Heart left ventricle (tissue), 16 donors: ENCODE measurements around the gene MED27. TPM values are rescaled to one million over a fixed set of nuclear protein-coding genes. Genes with fewer than 3 reads are reported as not detected.
"Not testable (repeated sequence)": the region's sequence is repeated elsewhere in the genome, so short reads cannot be mapped to it uniquely, and the experiment has no call there.

Experiments used
- ATAC-seq, 4 donors: fragments of 200-7000 bp; cut with Tn5 transposase; one replicate each; pipeline ENCODE4 v1.9.1; 2020 to 2022; ENCODE audit warnings: moderate library complexity in 4 of 4, mild to moderate bottlenecking in 3 of 4, moderate number of reproducible peaks in 1 of 4
- DNase-seq, 5 donors: peaks; one replicate each; pipeline ENCODE4 v3.0.0-alpha.2; 2020
- H3K27ac ChIP-seq, 12 donors: fragments of 200-600 bp; sonication (generic) in 4 of 12; one replicate each; pipeline versions ENCODE4 v1.5.0 to v1.8.0; 2016 to 2022; ENCODE audit warnings: mild to moderate bottlenecking in 2 of 12
- H3K27me3 ChIP-seq, 9 donors: fragments of 200-600 bp; sonication (generic) in 2 of 9; one replicate each; pipeline versions ENCODE4 v1.5.1 to v1.8.0; 2016 to 2022; ENCODE audit warnings: mild to moderate bottlenecking in 3 of 9
- H3K36me3 ChIP-seq, 9 donors: fragments of 200-600 bp; sonication (generic) in 2 of 9; one replicate each; pipeline versions ENCODE4 v1.5.0 to v1.8.0; 2018 to 2022; ENCODE audit warnings: mild to moderate bottlenecking in 2 of 9
- H3K4me1 ChIP-seq, 12 donors: fragments of 200-600 bp; sonication (generic) in 4 of 12; one replicate each; pipeline versions ENCODE4 v1.5.0 to v1.8.0; 2016 to 2022; ENCODE audit warnings: mild to moderate bottlenecking in 3 of 12
- H3K4me3 ChIP-seq, 12 donors: fragments of 200-600 bp; sonication (generic) in 4 of 12; one replicate each; pipeline versions ENCODE4 v1.5.0 to v1.8.0; 2017 to 2022; ENCODE audit warnings: mild to moderate bottlenecking in 9 of 12, moderate library complexity in 4 of 12
- H3K9me3 ChIP-seq, 12 donors: fragments of 200-600 bp; sonication (generic) in 4 of 12; one replicate each; pipeline versions ENCODE4 v1.5.0 to v1.8.0; 2016 to 2022; ENCODE audit warnings: mild to moderate bottlenecking in 1 of 12
- POLR2A ChIP-seq, 2 donors: fragments of 450-650 bp; IDR thresholded peaks; one replicate each; pipeline ENCODE4 v1.6.1; 2017; ENCODE audit warnings: antibody characterized with exemption in 2 of 2, mild to moderate bottlenecking in 2 of 2, moderate library complexity in 2 of 2
- WGBS, 4 donors: extraction: QIAGEN DNeasy Blood & Tissue Kit in 2 of 4; methylation state at CpG; one replicate each; pipeline versions ENCODE4 v1.1.5 to v1.1.7; 2013 to 2018; 5-methylcytosine and 5-hydroxymethylcytosine counted together
- intact Hi-C, 10 donors: fragments of 100-400 bp; cut with DNase I; formaldehyde crosslinking; loops; one replicate each; pipeline versions ENCODE4 v1.11.1 to v1.14.2; 2022
- polyA plus RNA-seq, 2 donors: library from polyadenylated mRNA; stranded (reverse); fragments of 200-250 nt; gene quantifications; one replicate each; pipeline ENCODE4 v1.2.3, GENCODE V29; 2013
- total RNA-seq, 9 donors: library from RNA; depleted of rRNA in 2 of 9; stranded (reverse); fragments of >200 nt in 2 of 9; fragmentation: NEBNext Ultra II Directional in 3 of 9; extraction: Animal tissue kit (Norgen Biotek cat#: 25700) in 3 of 9; gene quantifications; one replicate each; pipeline versions ENCODE4 v1.1.0 to v1.2.4, GENCODE V29; 2016 to 2023
- TF ChIP-seq, protein P1 (sequence below), 12 donors: fragments of 200-600 bp; sonication (generic) in 4 of 12; IDR thresholded peaks; one replicate each; pipeline versions ENCODE4 v1.5.0 to v1.8.0; 2018 to 2022; ENCODE audit warnings: antibody characterized with exemption in 12 of 12, mild to moderate bottlenecking in 5 of 12
- donor health status: ischemic (EF 13 %, LVEDD 7.1; RV severe dilation, severe dysfunction).
- donor health status: healthy with polysubstance abuse.
- donor health status: DM: no; HTN: yes; CAD: no.
- donor health status: DM: no; HTN: no; CAD: no.
- donor health status: ischemic (EF 25% LVEDD 6.9; RV normal size, moderate dysfunction).
- donor health status: ischemic (EF 25% LVEDD 5.7; RV mildly dilated, moderate dysfunction).
- donor health status: healthy.
- donor health status: DM: yes; HTN: yes; CAD: no.
- donor health status: ischemic (EF 35%, LVEDD 5.7; RV mildly dilated, moderate dysfunction).
- donor health status: nonischemic (EF 11% LVEDD 7.7; RV severe dilation, severe dysfunction).
- donor health status: DM: yes; HTN: yes; CAD: no.
- donor health status: PGD.
- donor health status: ischemic (EF 29% LVEDD 5.4; RV normal size, mild dysfunction).
- donor health status: nonischemic (EF 23%, LVEDD 6.1; RV moderate dilation, normal function).

MED27 gene
- total and polyA plus RNA-seq, 11 donors = 14.3 to 23.0 (median 15.6) TPM

- 91 to 97% (median 92%) methylated on average over 6 of the region's 6 CpGs for WGBS, 4 donors
- ATAC-seq = no peak
- no peaks in the 10 kb centered on the region for H3K9me3 ChIP-seq
- intact Hi-C loops = no loop called here
- DNase-seq = no peak
- no peak overlapping the region for H3K27ac ChIP-seq
- H3K36me3 ChIP-seq = peaks cover 0 to 5% (median 0%) of the 10 kb centered on the region in 9 donors
- no peak for TF ChIP-seq POLR2A (IDR thresholded peaks at IDR 0.05)
- H3K4me3 ChIP-seq = no peak overlapping the region
- H3K4me1 ChIP-seq = peaks cover 0 to 10% (median 0%) of the 10 kb centered on the region in 12 donors
- no peaks in the 10 kb centered on the region for H3K27me3 ChIP-seq
Measured at GRCh38 chr9:131926360-131926922, 153.2 kb downstream of the MED27 start.

DNA sequence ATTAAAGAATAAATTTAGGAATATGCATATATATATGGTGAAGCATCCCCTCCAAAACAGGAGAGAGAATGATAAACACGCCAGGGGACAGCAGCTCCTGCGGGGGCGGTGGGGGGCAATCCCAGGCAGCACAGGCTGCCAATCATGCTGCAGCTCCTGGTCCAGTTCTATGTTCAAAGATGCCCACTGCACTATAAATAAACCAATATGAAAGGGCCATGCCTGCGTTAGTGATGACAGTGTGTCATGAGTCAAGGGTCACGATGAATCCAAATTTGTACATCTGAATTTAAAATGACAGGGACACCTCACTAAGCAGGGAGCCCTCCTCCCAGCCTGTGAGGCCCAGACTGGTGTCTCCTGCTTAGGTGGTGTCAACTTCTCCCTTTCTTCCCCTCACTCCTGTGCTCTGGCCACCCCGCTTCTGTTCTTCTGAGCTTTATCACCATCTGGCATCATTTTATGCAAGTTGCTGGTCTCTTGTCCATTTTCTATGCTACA lies 153.9 kb downstream of the MED27 start:
- 70 to 86% (median 77%) methylated on average over 6 of the region's 6 CpGs for WGBS, 4 donors
- peak in 2 of 4 donors; percentile 16 to 36 for ATAC-seq
- H3K9me3 ChIP-seq = no peaks in the 10 kb centered on the region
- H3K36me3 ChIP-seq = peaks cover 0 to 5% (median 0%) of the 10 kb centered on the region in 9 donors
- peaks cover 0 to 10% (median 0%) of the 10 kb centered on the region in 12 donors for H3K4me1 ChIP-seq
- H3K27me3 ChIP-seq = no peaks in the 10 kb centered on the region
- TF ChIP-seq, protein P1, sequence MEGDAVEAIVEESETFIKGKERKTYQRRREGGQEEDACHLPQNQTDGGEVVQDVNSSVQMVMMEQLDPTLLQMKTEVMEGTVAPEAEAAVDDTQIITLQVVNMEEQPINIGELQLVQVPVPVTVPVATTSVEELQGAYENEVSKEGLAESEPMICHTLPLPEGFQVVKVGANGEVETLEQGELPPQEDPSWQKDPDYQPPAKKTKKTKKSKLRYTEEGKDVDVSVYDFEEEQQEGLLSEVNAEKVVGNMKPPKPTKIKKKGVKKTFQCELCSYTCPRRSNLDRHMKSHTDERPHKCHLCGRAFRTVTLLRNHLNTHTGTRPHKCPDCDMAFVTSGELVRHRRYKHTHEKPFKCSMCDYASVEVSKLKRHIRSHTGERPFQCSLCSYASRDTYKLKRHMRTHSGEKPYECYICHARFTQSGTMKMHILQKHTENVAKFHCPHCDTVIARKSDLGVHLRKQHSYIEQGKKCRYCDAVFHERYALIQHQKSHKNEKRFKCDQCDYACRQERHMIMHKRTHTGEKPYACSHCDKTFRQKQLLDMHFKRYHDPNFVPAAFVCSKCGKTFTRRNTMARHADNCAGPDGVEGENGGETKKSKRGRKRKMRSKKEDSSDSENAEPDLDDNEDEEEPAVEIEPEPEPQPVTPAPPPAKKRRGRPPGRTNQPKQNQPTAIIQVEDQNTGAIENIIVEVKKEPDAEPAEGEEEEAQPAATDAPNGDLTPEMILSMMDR (IDR thresholded peaks at IDR 0.05) = no peak
- TF ChIP-seq POLR2A (IDR thresholded peaks at IDR 0.05) = no peak
- H3K4me3 ChIP-seq = no peak overlapping the region
- DNase-seq = no peak
- H3K27ac ChIP-seq = no peak overlapping the region
- intact Hi-C loops = no loop called here

- intact Hi-C loops = no loop called here
- WGBS, 4 donors = 97 to 98% (median 98%) methylated on average over 4 of the region's 4 CpGs
- Histone ChIP-seq H3K9me3 (no peaks in the 10 kb centered on the region), H3K4me1 (peaks cover 0 to 10% (median 0%) of the 10 kb centered on the region in 12 donors), H3K27ac (no peak overlapping the region), H3K36me3 (peaks cover 0 to 5% (median 0%) of the 10 kb centered on the region in 9 donors), H3K27me3 (no peaks in the 10 kb centered on the region), H3K4me3 (no peak overlapping the region)
- ATAC-seq = no peak
- DNase-seq = no peak
- no peak for TF ChIP-seq POLR2A (IDR thresholded peaks at IDR 0.05)
- TF ChIP-seq, protein P1 (IDR thresholded peaks at IDR 0.05) = no peak
Measured at GRCh38 chr9:131923766-131924165, 155.9 kb downstream of the MED27 start.

- Histone ChIP-seq H3K27ac (no peak overlapping the region), H3K27me3 (no peaks in the 10 kb centered on the region), H3K4me3 (no peak overlapping the region), H3K9me3 (no peaks in the 10 kb centered on the region), H3K4me1 (peaks cover 0 to 10% (median 0%) of the 10 kb centered on the region in 12 donors), H3K36me3 (peaks cover 0 to 5% (median 0%) of the 10 kb centered on the region in 9 donors)
- ATAC-seq (no peak), DNase-seq (no peak)
- intact Hi-C loops = no loop called here
- no peak for TF ChIP-seq POLR2A (IDR thresholded peaks at IDR 0.05)
- TF ChIP-seq, protein P1 (IDR thresholded peaks at IDR 0.05) = no peak
- WGBS, 4 donors = 91 to 97% (median 93%) methylated on average over 3 of the region's 3 CpGs
Measured at GRCh38 chr9:131923132-131923671, 156.5 kb downstream of the MED27 start.

GRCh38 chr9:131921635-131922034 lies 158.0 kb downstream of the MED27 start:
- H3K9me3 ChIP-seq, ATAC-seq, H3K4me1 ChIP-seq, H3K27ac ChIP-seq, DNase-seq, intact Hi-C loops, H3K4me3 ChIP-seq, H3K36me3 ChIP-seq, H3K27me3 ChIP-seq: not testable (repeated sequence)
- 94 to 98% (median 97%) methylated on average over 5 of the region's 5 CpGs for WGBS, 4 donors
